Pancreas (tissue), 10 donors: ENCODE data around the gene RAD51B. TPM values are rescaled to one million over a fixed set of nuclear protein-coding genes. Genes with fewer than 3 reads are reported as not detected.

Source experiments
- ATAC-seq, 4 donors: fragments of 200-7000 bp; cut with Tn5 transposase; one replicate each; pipeline versions ENCODE4 v1.8.0 to v1.9.1; 2020; ENCODE audit warnings: mild to moderate bottlenecking in 4 of 4, moderate library complexity in 4 of 4
- DNase-seq, 6 donors: peaks; one replicate each; pipeline ENCODE4 v3.0.0-alpha.2; 2020
- FAIRE-seq: peaks from 2 replicates; lab custom pipeline; 2012; peaks lifted over from hg19 to GRCh38; lab: Jason Lieb, UNC
- H3K27ac ChIP-seq, 4 donors: fragments of 200-600 bp; sonication (generic); 1 replicate in 3 of 4; 2 replicates in 1 of 4; pipeline versions ENCODE4 v1.5.0 to v1.8.0; 2020
- H3K27me3 ChIP-seq, 4 donors: fragments of 200-600 bp; one replicate each; pipeline ENCODE4 v1.8.0; 2021
- H3K36me3 ChIP-seq, 3 donors: fragments of 200-600 bp; sonication (generic) in 1 of 3; one replicate each; pipeline versions ENCODE4 v1.5.0 to v1.8.0; 2020 to 2021
- H3K4me1 ChIP-seq, 3 donors: fragments of 200-600 bp; one replicate each; pipeline ENCODE4 v1.8.0; 2021
- H3K4me3 ChIP-seq, 4 donors: fragments of 200-600 bp; sonication (generic) in 2 of 4; one replicate each; pipeline versions ENCODE4 v1.5.0 to v1.8.0; 2020 to 2021
- H3K9me3 ChIP-seq, 4 donors: fragments of 200-600 bp; one replicate each; pipeline ENCODE4 v1.8.0; 2021
- WGBS, 2 donors: extraction: QIAGEN DNeasy Blood & Tissue Kit; methylation state at CpG; one replicate each; pipeline ENCODE4 v1.1.7; 2013; 5-methylcytosine and 5-hydroxymethylcytosine counted together
- intact Hi-C, 3 donors: fragments of 100-400 bp; cut with DNase I; formaldehyde crosslinking; loops; one replicate each; pipeline versions ENCODE4 v1.11.1 to v1.14.2; 2022
- polyA plus RNA-seq, 2 donors: library from polyadenylated mRNA; stranded (reverse); fragments of 200-250 nt; gene quantifications; one replicate each; pipeline ENCODE4 v1.2.3, GENCODE V29; 2013
- total RNA-seq, 6 donors: library from RNA; stranded (reverse); fragmentation: NEBNext Ultra II Directional in 4 of 6; extraction: Animal tissue kit (Norgen Biotek cat#: 25700) in 4 of 6; gene quantifications; one replicate each; pipeline versions ENCODE4 v1.2.1 to v1.2.4, GENCODE V29; 2021 to 2023
- TF ChIP-seq, protein P1 (sequence below), 4 donors: fragments of 200-600 bp; sonication (generic) in 3 of 4; IDR thresholded peaks; one replicate each; pipeline versions ENCODE4 v1.5.0 to v1.8.0; 2021; ENCODE audit warnings: antibody characterized with exemption in 4 of 4
- donor health status: healthy with polysubstance abuse.
- donor health status: DM: no; HTN: no; CAD: no; lungs with moderate emphysema.
- donor health status: DM: no; HTN: no; CAD: no.
- donor health status: control.
- donor health status: control.
- donor health status: Bipolar disorder and iron deficiency.
- donor health status: DM: yes; HTN: yes; CAD: no.
- donor health status: DM: no; HTN: no; CAD: no.
- donor health status: DM: no; HTN: no; CAD: no.
- donor health status: DM: yes; HTN: yes; CAD: no.

The RAD51B gene
- total and polyA plus RNA-seq, 8 donors: 1.1 to 17.3 (median 5.8) TPM

DNA sequence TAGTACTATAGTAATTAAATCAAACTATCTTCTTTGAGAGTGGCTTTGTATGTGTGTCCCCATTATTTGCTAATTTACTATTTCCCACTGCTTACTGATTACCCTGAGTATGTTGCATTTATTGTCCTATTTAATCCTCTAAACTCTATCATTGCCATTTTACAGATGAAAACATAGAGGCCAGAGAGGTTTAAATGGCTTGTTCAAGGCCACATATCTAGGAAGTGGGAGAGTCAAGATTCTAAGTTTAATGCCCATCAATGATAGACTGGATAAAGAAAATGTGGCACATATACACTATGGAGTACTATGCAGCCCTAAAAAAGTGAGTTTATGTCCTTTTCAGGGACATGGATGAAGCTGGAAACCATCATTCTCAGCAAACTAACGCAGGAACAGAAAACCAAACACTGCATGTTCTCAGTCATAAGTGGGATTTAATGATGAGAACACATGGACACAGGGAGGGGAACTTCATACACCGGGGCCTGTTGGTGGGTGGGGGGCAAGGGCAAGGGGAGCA, 553.6 kb downstream of the RAD51B start:
- H3K36me3 ChIP-seq: no peaks in the 10 kb centered on the region
- H3K27me3 ChIP-seq: no peaks in the 10 kb centered on the region
- intact Hi-C loops: no loop called here
- H3K4me1 ChIP-seq: peaks cover 0 to 6% (median 0%) of the 10 kb centered on the region in 3 donors
- no peaks in the 10 kb centered on the region for H3K9me3 ChIP-seq
- 95 to 96% methylated on average over 2 of the region's 2 CpGs for WGBS, 2 donors
- FAIRE-seq (no peak), ATAC-seq (no peak), DNase-seq (no peak)
- TF ChIP-seq, protein P1, sequence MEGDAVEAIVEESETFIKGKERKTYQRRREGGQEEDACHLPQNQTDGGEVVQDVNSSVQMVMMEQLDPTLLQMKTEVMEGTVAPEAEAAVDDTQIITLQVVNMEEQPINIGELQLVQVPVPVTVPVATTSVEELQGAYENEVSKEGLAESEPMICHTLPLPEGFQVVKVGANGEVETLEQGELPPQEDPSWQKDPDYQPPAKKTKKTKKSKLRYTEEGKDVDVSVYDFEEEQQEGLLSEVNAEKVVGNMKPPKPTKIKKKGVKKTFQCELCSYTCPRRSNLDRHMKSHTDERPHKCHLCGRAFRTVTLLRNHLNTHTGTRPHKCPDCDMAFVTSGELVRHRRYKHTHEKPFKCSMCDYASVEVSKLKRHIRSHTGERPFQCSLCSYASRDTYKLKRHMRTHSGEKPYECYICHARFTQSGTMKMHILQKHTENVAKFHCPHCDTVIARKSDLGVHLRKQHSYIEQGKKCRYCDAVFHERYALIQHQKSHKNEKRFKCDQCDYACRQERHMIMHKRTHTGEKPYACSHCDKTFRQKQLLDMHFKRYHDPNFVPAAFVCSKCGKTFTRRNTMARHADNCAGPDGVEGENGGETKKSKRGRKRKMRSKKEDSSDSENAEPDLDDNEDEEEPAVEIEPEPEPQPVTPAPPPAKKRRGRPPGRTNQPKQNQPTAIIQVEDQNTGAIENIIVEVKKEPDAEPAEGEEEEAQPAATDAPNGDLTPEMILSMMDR (IDR thresholded peaks at IDR 0.05): no peak
- H3K4me3 ChIP-seq: no peak overlapping the region
- H3K27ac ChIP-seq: no peak overlapping the region

DNA sequence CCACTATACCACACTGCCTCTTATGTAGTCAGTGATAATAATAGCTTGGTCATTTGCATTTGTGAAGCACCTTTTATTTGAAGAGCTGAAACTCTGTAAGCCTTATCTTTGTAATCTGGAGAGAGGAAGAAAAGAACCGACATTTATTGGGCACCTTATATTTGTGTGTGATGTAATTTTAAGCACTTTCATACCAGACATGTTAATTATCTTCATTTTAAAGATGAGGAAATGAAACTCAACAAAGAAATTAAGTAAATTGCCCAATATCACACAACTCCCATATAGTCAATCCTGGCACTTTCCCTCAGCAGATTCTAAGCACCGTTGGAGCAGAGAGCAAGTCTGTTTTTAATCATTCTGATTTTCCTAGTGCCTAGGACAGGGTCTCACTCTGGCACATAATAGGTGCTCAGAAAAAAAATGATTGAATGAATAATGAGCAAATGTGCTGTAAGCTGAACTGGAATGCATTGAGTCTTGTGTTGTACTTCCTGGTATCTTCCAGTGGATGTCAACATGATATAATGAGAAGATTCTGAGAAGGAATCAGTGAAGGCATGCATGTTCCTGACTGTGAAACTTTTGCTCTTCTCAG, 554.4 kb downstream of the RAD51B start:
- ATAC-seq: peak in 2 of 4 donors; percentile 22 to 26
- 53 to 61% methylated on average over 2 of the region's 2 CpGs for WGBS, 2 donors
- intact Hi-C loops: no loop called here
- Histone ChIP-seq H3K4me1 (peaks cover 0 to 6% (median 0%) of the 10 kb centered on the region in 3 donors), H3K27me3 (no peaks in the 10 kb centered on the region), H3K27ac (no peak overlapping the region), H3K36me3 (no peaks in the 10 kb centered on the region), H3K9me3 (no peaks in the 10 kb centered on the region), H3K4me3 (no peak overlapping the region)
- TF ChIP-seq, protein P1 (IDR thresholded peaks at IDR 0.05): no peak
- no peak for DNase-seq
- no peak for FAIRE-seq

DNA sequence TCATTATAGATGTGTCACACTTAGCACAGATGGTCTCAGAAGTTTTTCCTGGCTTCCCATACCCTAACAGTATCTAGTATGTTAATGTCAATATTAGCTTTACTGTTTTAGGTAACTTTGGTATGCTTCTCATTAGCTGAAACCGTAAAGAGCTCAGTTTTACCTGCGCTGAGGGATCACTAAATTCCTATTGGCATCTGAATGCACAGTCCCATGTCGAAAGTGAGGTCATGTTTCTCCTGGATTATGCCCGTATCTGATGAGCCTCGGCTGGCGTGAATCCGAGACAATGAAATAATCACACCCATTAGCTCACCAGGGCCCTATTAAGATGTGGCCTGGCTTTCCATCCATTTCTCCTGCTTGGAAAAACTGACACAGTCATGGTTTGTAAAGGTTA, 555.1 kb downstream of the RAD51B start:
- H3K27ac ChIP-seq: no peak overlapping the region
- WGBS, 2 donors: 42 to 44% methylated on average over 7 of the region's 7 CpGs
- peaks cover 0 to 6% (median 0%) of the 10 kb centered on the region in 3 donors for H3K4me1 ChIP-seq
- intact Hi-C loops: no loop called here
- no peak for DNase-seq
- TF ChIP-seq, protein P1 (IDR thresholded peaks at IDR 0.05): no peak
- no peak for FAIRE-seq
- H3K4me3 ChIP-seq: no peak overlapping the region
- no peaks in the 10 kb centered on the region for H3K27me3 ChIP-seq
- no peaks in the 10 kb centered on the region for H3K36me3 ChIP-seq
- peak; percentile 64 to 73 (median 67) for ATAC-seq
- H3K9me3 ChIP-seq: no peaks in the 10 kb centered on the region

DNA sequence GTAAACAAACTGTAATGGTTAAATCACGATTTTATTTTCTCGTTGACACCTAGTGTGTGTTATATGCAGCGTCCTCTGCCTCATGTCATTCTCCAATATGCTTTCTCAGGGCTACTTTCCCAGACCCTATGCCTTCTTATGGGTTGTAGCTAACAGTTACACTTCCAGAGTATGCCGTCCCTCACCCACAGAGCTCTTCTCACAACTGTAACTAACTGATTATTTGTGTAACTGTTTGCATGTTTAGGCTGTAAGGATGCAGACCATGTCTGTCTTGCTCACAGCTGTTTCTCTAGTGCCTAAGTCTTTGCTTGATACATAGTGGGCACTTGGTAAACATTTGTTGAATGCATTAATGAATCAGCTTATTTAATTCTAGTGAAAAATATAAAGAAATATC, 555.8 kb downstream of the RAD51B start:
- FAIRE-seq: no peak
- no peak for DNase-seq
- no peak overlapping the region for H3K4me3 ChIP-seq
- peaks cover 0 to 6% (median 0%) of the 10 kb centered on the region in 3 donors for H3K4me1 ChIP-seq
- H3K27me3 ChIP-seq: no peaks in the 10 kb centered on the region
- 86 to 91% methylated on average over 4 of the region's 4 CpGs for WGBS, 2 donors
- H3K9me3 ChIP-seq: no peaks in the 10 kb centered on the region
- H3K36me3 ChIP-seq: no peaks in the 10 kb centered on the region
- H3K27ac ChIP-seq: no peak overlapping the region
- TF ChIP-seq, protein P1 (IDR thresholded peaks at IDR 0.05): no peak
- intact Hi-C loops: no loop called here
- ATAC-seq: no peak
